GM19397 (cell line): ENCODE data around the gene HERC4.
"Not testable (repeated sequence)": the region's sequence is repeated elsewhere in the genome, so short reads cannot be mapped to it uniquely, and the experiment has no call there.

Source experiments
- ATAC-seq: cut with Tn5 transposase; IDR thresholded peaks from one replicate; pipeline ENCODE4 v1.9.1; 2021; ENCODE audit warnings: mild to moderate bottlenecking, moderate library complexity; ENCODE audit not compliant: unreplicated experiment

HERC4 gene

DNA sequence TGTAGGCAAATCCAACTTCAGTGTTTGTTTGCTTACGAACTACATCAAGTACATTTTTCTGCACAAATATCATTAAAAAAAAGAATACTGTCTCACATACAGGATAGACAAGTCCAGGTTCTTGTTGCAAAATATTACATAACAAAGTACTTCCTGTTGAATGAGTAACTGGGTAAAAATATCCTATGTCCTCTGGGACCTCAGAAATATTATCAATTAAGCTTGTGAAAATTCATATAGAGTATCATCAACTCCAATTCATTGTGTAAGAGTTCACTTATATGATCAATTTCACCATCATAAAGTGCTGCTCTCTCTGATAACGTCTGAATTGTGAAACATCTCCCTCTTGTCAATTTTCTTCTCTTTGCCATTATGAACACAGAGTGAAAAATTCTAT, 22.6 kb downstream of the HERC4 start:
- ATAC-seq, result no peak

DNA sequence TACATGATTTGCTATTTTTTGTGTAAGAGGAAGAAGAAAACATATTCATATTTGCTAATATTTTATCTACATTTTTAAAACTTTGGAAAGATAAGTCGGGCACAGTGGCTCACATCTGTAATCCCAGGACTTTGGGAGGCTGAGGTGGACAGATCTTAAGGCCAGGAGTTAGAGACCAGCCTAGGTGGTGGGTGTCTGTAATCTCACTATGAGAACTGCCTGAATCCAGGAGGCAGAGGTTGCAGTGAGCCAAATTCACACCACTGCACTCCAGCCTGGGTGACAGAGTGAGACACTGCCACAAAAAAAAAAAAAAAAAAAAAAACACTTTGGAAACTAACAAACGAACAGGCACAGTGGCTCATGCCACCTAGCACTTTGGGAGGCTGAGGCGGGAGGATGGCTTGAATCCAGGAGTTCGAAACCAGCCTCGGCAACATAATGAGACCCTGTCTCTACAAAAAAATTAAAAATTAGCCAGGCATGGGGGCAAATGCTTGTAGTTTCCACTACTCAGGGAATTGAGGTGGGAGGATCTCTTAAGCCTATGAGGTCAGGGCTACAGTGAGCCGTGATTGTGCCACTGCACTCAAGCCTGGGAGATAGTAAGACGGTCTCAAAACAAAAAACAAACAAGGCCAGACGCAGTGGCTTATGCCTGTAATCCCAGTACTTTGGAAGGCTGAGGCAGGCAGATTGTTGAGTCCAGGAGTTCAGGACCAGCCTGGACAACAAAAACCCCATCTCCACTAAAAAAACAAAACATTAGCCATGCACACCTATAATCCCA, 25.6 kb downstream of the HERC4 start:
- ATAC-seq, result no peak

DNA sequence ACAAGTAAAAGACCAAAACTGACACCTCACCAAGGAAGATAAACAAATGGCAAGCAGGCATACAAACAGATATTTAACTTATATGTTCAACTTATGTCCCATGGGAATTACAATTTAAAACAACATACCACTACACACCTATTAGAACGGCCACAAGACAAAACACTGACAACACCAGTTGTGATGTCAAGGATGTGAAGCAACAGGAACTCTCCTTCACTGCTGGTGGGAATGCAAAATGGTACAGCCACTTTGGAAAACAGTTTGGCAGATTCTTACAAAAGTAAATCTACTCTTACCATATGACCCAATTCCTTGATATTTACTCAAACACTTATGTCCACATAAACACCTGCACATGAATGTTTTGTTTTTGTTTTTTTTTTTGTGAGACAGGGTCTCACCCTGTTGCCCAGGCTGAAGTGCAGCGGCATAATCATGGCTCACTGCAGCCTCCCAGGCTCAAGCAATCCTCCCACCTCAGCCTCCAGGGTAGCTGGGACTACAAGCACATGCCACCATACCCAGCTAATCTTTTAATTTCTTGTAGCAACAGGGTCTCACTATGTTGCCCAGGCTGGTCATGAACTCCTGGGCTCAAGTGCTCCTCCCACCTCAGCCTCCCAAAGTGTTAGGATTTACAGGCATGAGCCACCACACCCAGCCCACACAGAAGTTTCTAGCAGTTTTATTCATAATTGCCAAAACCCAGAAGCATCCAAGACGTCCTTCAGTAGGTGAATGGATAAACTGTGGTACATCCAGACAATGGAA, 27.3 kb downstream of the HERC4 start:
- no peak for ATAC-seq

DNA sequence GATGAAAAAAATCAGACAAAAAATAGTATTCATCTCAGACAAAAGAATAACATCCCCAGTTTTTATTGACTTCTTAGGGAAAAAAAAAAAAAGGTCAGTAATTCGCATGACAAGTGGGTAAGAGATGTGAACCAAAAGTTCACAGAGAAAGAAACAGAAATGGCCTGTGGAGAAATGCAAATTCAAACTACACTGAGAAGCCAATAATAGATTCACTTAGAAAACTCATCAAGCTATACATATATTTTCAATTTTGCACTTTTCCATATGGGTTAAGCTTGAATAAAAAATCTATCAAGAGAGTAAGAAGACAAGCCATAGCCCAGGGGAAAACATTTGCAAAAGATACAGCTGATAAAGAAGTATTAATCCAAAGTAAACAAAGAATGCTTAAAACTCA, 28.0 kb downstream of the HERC4 start:
- no peak for ATAC-seq

DNA sequence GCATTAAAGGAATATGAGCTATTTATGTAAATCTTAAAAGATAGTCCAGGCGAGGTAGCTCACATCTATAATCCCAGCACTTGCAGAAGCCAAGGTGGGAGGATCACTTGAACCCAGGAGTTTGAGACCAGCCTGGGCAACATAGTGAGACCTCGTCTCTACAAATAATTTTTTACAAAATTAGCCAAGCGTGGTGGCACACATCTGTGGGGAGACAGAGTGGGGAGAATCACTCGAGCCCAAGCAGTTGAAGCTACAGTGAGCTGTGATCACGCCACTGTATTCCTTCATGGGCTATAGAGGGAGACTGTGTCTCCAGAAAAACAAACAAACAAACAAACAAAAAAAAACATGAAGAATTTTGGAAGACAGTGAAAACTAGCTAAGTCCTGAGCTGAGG, 28.4 kb downstream of the HERC4 start:
- ATAC-seq, result no peak

DNA sequence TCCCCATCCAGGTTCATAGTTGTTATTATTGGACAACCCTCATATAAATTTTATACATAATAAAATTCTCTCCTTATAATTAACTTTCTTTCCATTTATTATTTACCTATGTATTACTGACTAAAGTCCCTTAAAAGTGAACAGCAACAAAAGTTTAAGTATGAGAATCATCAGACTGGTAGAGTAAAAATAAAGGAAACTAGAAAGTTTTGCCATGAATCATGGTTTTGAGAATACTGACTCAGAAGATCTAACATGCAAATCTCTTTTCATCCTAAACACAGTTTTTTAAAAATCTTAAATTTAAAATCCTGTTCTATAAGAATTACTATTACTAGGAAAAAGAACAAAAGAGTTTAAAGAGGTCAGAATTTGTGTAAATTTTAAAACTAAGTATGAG, 32.1 kb downstream of the HERC4 start:
- no peak for ATAC-seq

DNA sequence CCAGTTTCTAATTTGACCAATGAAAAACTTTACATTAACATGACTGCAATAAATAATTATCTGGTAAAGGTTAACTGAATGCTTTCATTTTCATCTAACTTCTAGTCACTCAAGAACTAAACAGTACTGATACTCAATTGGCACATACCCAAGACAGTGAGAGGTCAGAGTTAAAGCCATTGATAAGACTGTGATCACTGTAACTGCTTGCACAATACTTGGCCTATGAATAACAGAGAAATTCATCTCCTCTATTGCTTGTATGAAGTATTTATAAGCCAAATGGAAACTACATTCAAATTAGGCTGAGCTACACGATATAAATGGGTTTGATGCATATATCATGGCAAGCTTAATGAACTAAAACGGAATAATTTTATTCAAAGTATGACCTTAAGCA, 43.0 kb downstream of the HERC4 start:
- no peak for ATAC-seq

DNA sequence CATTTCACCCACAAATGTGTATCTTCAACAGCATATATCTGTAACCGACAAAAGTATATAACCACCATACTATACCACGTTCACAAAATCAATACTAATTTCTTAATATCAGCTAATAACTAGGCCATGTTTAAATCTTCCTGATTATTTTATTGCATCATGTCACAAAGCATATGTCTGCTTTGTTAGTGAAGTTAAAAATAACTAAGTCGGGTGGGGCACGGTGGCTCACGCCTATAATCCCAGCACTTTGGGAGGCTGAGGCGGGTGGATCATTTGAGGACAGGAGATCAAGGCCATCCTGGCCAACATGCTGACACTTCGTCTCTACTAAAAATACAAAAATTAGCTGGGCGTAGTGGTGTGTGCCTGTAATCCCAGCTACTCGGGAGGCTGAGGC, 47.7 kb downstream of the HERC4 start:
- ATAC-seq, result no peak

DNA sequence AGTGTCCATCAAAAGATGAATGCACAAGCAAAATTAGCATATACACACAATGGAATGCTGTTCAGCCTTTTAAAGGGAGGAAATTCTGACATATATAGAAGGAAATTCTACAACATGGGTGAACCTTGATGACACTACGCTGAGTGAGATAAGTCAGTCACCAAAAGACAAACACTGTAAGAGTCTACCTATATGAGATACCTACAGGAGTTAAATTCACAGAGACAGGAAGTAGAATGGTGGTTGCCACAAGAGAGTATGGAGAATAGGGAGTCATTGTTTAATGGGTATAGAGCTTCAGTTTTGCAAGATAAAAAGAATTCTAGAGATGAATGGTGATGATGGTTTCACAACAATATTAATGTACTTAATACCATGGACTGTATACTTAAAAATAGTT, 51.8 kb downstream of the HERC4 start:
- no peak for ATAC-seq

DNA sequence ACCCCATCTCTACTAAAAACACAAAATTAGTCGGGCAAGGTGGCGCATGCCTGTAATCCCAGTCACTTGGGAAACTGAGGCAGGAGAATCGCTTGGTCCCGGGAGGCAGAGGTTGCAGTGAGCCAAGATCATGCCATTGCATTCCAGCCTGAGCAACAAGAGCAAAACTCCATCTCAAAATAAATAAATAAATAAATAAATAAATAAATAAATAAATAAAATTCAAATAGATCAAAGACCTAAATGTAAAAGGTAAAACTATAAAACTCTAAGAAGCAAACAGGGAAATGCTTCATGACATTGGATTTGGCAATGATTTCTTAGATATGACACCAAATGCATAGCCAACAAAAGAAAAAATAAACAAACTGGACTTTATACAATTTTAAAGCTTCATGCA, 52.8 kb downstream of the HERC4 start:
- ATAC-seq, result not testable (repeated sequence)

DNA sequence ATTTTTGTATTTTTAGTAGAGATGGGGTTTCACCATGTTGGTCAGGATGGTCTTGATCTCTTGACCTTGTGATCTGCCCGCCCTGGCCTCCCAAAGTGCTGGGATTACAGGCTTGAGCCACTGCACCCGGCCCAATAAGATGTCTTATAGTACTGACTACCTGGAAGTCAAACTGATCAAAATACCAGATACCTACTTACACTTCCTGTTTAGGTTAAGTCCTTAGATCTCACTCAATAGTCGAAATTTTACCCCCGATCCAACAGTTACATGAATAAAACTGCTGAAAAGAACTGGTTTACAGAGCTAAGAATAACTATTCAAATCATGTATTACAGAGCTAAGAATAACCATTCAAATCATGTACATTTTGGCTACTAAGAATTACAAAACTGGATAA, 58.6 kb downstream of the HERC4 start:
- ATAC-seq, result not testable (repeated sequence)

DNA sequence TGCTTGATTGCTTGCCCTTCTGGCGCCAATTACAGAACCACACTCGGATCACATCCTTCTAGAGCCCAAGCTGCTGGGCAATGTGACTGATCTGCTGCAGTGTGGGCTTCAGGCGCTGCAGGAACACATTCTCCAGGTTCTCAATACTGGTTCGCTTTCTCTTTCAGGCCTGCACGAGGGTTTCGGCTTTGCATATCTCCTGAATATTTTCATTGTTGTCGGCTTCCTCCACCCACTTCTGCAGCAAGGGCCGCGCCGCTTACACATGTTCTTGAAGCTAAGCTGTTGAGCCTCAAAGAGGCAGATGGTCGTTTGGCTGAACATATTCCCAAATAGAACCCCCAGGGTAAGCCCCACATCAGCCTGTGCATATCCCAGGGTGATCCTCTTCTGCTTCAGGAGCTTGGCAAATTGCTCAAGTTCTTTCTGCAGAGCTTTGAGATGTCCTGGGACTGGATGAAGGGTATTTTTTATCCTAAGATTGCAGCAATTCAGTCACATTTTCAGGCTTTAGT, 64.6 kb downstream of the HERC4 start:
- no peak for ATAC-seq

DNA sequence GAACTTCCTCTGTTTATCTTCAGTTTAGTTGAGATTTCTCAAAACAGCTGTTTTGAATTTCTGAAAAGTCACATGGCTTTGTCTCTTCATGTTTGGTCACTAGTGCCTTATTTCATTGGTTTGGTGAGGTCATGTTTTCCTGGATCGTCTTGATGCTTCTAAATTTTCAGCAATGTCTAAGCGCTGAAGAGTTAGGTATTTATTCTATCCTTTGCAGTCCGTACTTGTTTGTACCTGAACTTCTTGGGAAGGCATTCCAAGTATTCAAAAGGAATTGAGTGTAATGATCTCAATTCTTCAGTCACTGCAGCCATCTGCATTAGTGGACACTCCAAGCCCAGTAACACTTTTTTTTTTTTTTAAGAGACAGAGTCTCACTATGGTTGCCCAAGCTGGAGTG, 67.7 kb downstream of the HERC4 start:
- ATAC-seq, result no peak

DNA sequence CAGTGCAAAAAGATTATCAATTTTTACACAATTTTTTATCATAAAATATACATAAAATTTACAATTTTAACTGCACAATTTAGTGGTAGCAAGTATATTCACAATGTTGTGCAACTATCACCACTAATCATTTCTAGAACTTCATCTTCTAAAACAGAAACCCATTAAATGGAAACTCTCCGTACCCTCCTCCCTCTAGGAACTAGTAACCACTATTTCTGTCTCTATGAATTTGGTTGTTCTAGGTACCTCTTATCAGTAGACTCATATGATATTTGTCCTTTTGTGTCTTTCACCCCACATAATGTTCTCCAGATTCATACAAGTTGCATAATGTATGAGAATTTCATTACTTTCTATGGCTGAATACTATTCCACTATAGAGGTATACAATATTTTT, 73.5 kb downstream of the HERC4 start:
- no peak for ATAC-seq

DNA sequence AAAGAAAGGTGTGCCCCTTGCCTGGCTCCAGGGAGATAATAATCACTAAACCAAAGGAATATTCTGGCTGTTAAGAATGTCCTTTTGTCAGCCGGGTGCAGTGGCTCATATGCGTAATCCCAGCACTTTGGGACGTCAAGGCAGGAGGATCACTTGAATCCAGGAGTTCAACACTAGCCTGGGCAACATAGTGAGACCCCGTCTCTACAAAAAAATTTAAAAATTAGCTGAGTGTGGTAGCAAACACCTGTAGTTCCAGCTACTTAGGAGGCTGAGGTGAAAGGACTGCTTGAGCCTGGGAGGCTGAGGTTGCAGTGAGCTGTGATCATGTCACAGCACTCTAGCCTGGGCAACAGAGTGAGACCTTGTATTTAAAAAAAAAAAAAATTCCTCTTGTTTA, 74.1 kb downstream of the HERC4 start:
- no peak for ATAC-seq

DNA sequence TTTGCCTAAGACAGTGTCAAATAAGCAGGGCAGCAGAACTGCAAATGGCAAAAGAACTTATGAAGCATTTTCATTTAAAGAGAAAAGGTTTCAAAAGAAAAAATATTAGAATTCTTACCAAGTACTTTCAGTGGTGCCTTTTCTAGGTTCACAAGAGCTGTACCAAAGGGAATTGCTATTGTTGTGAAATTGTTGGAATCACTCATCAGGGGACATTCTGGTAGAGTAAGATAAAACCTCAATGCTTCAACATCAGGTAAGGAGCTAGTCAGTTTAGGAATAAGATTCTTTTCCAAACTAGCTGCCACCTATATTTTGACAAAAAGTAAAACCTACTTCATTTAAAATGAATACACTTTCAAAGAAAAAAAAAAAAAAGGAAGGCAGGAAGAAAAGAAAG, 85.0 kb downstream of the HERC4 start:
- ATAC-seq, result no peak

DNA sequence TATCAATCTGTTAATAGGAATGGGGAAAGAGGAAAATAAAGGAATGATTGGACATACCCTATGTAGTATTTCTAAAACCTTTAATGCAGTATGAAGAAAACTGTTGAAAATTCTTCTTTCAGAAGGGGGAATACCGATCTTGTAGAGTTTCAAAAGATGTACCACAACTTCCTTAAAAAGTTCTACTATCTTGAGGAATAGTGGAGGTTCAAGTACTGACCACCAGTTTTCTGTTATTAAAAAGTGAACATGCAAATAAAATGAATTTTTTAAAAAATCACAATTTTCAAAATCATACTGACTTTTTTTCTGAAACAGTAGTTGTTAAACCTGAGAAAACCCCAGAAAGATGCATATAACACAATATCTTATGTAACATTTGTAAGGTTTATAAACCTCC, 86.5 kb downstream of the HERC4 start:
- ATAC-seq, result no peak

DNA sequence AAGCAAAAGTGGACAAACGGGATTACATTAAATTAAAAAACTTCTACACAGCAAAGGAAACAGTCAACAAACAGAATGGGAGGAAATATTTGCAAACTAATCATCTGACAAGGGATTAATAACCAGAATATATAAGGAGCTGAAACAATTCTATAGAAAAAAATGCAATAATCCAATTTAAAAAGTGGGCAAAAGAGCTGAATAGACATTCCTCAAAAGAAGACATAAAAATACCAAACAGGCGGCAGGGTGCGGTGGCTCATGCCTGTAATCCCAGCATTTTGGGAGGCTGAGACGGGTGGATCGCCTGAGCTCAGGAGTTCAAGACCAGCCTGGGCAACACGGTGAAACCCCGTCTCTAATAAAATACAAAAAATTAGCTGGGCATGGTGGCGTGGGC, 92.5 kb downstream of the HERC4 start:
- not testable (repeated sequence) for ATAC-seq

DNA sequence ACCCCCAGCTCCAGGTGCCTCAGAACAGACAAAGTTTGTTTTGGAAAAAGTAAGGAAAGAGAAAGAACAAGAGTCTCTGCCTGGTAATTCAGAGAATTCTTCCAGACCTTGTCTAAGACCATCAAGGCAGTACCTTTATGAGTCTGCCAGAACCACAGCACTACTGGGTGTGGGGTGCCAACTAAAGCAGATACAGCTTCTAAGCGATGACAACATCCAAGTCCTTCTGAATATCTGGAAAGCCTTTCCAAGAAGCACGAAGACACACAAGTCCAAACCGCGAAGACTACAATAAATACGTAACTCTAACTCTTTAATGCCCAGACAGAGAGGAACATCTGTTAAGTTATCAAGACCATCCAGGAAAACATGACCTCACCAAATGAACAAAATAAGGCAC, 96.3 kb downstream of the HERC4 start:
- no peak for ATAC-seq

DNA sequence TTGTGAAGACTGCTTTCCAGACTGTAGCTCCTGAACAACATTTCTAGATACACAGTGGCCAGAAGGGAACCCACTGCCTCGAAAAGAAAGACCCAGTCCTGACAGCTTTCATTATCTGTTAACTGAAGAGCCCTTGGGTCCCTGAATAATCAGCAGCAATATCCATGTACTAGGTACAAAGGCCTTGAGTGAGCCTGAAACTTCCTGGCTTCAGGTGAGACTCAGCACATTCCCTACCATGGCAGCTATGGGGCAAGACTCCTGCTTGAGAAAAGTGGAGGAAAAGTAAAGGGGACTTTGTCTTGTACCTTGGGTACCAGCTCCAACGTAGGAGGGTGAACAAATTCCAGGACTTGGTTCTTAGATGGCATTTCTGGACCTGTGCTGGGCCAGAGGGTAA, 97.8 kb downstream of the HERC4 start:
- no peak for ATAC-seq

DNA sequence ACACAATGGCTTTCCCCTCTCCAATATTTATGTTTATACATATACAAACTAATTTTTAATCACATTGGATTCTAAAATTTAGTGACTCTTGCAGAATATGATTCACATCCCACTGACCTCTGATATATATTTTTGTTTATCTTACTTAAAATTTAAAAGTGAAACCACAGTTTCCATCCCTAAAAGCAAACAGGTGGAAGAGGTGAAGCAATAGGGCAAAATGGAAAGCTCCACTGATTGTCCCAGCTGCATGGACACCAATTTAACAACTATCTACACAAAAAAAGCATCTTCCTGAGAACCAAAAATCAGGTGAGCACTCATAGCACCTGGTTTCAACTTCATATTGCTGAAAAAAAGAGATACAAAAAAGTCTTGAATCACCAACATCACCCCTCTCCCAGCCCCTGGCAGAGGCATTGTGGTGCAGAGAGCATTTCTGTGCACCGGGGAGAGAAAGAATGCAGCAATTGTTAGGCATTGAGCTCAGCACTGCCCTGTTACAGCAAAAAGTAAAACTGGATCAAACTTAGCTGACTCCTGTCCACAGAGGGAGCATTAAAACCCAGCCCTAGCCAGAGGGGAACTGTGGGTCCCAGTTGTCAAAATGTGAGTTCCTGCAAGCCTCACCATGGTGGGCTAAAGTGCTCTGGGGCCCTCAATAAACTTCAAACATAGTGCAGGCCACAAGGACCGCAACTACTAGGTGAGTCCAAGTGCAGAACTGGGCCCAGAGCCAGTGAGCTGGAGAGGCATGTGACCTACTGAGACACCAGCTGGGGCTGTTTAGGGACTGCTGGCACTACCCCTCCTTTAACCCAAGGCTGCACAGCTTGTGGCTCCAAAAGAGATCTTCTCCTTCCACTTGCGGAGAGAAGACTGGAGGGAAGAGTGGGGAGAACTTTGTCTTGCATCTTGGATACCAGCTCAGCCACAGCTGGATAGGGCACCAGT, 98.5 kb downstream of the HERC4 start:
- ATAC-seq, result no peak
